Measurements from ENCODE around the gene USP44. TPM values are rescaled to one million over a fixed set of nuclear protein-coding genes. Genes with fewer than 3 reads are reported as not detected.

USP44 gene
- 1 to 10 TPM; 3.7 to 8.2 (median 3.9) TPM for total RNA-seq

GRCh38 chr12:95551305-95551704 is at the start of gene USP44:
Gene USP44, minus strand, starts transcription at chr12:95551476. Its CDS starts 17,220 bp downstream, at chr12:95534256.
- no peak for DNase-seq (ENCODE audit: low spot score in 2 of 2)
- Histone ChIP-seq H3K4me1 (no peaks in the 10 kb centered on the region), H3K4me3 (no peak within 1 kb of the TSS), H3K27me3 (no peaks in the 10 kb centered on the region), H3K27ac (no peak within 1 kb of the TSS), H3K36me3 (no peaks in the 10 kb centered on the region), H3K9me3 (no peaks in the 10 kb centered on the region)
- intact Hi-C loops (cut with DNase I; ENCODE audit: low total_unique reads): no loop called here
- TF ChIP-seq POLR2A (IDR thresholded peaks at IDR 0.05) (no peak), POLR2AphosphoS5 (IDR thresholded peaks at IDR 0.05) (no peak)
- TF ChIP-seq, protein P1, sequence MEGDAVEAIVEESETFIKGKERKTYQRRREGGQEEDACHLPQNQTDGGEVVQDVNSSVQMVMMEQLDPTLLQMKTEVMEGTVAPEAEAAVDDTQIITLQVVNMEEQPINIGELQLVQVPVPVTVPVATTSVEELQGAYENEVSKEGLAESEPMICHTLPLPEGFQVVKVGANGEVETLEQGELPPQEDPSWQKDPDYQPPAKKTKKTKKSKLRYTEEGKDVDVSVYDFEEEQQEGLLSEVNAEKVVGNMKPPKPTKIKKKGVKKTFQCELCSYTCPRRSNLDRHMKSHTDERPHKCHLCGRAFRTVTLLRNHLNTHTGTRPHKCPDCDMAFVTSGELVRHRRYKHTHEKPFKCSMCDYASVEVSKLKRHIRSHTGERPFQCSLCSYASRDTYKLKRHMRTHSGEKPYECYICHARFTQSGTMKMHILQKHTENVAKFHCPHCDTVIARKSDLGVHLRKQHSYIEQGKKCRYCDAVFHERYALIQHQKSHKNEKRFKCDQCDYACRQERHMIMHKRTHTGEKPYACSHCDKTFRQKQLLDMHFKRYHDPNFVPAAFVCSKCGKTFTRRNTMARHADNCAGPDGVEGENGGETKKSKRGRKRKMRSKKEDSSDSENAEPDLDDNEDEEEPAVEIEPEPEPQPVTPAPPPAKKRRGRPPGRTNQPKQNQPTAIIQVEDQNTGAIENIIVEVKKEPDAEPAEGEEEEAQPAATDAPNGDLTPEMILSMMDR (IDR thresholded peaks at IDR 0.05): no peak

GRCh38 chr12:95600567-95600966 is 49.3 kb upstream of the USP44 start:
- H3K27me3 ChIP-seq: no peaks in the 10 kb centered on the region
- H3K27ac ChIP-seq: no peak overlapping the region
- H3K4me1 ChIP-seq: no peaks in the 10 kb centered on the region
- no peak overlapping the region for H3K4me3 ChIP-seq
- H3K9me3 ChIP-seq: no peaks in the 10 kb centered on the region
- H3K36me3 ChIP-seq: no peaks in the 10 kb centered on the region
- DNase-seq (ENCODE audit: low spot score in 2 of 2): no peak
- TF ChIP-seq POLR2A (IDR thresholded peaks at IDR 0.05): no peak
- TF ChIP-seq, protein P1 (IDR thresholded peaks at IDR 0.05): no peak
- TF ChIP-seq POLR2AphosphoS5 (IDR thresholded peaks at IDR 0.05): no peak
- intact Hi-C loops (cut with DNase I; ENCODE audit: low total_unique reads): no loop called here

DNA sequence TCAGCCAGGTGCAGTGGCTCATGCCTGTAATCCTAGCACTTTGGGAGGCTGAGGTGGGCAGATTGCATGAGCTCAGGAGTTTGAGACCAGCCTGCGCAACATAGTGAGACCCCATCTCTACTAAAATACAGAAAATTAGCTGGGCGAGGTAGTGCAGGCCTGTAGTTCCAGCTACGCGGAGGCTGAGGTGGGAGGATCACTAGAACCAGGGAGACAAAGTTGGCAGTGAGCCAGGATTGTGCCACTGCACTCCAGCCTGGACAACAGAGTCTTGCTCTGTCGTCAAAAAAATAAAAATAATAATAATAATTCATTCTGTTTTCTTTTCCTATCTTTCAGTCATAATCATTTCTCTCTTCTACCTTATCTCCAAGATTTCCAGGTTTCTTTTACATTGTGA is 48.6 kb upstream of the USP44 start:
- H3K27ac ChIP-seq: no peak overlapping the region
- H3K4me1 ChIP-seq: no peaks in the 10 kb centered on the region
- no peaks in the 10 kb centered on the region for H3K9me3 ChIP-seq
- intact Hi-C loops (cut with DNase I; ENCODE audit: low total_unique reads): loop anchor here (5.0 kb wide), 1 partner anchor 863 kb away; no protein-coding TSS in a partner anchor
- no peaks in the 10 kb centered on the region for H3K27me3 ChIP-seq
- no peak for DNase-seq (ENCODE audit: low spot score in 2 of 2)
- H3K36me3 ChIP-seq: no peaks in the 10 kb centered on the region
- no peak overlapping the region for H3K4me3 ChIP-seq
- TF ChIP-seq POLR2A (IDR thresholded peaks at IDR 0.05) (no peak), POLR2AphosphoS5 (IDR thresholded peaks at IDR 0.05) (no peak)
- TF ChIP-seq, protein P1 (IDR thresholded peaks at IDR 0.05): no peak

- Histone ChIP-seq H3K9me3 (no peaks in the 10 kb centered on the region), H3K4me1 (no peaks in the 10 kb centered on the region), H3K4me3 (no peak overlapping the region), H3K27ac (no peak overlapping the region), H3K27me3 (no peaks in the 10 kb centered on the region), H3K36me3 (no peaks in the 10 kb centered on the region)
- DNase-seq (ENCODE audit: low spot score in 2 of 2): no peak
- TF ChIP-seq POLR2AphosphoS5 (IDR thresholded peaks at IDR 0.05) (no peak), POLR2A (IDR thresholded peaks at IDR 0.05) (no peak)
- TF ChIP-seq, protein P1 (IDR thresholded peaks at IDR 0.05): no peak
- intact Hi-C loops (cut with DNase I; ENCODE audit: low total_unique reads): no loop called here
Measured at GRCh38 chr12:95594136-95594535, 42.9 kb upstream of the USP44 start.

DNA sequence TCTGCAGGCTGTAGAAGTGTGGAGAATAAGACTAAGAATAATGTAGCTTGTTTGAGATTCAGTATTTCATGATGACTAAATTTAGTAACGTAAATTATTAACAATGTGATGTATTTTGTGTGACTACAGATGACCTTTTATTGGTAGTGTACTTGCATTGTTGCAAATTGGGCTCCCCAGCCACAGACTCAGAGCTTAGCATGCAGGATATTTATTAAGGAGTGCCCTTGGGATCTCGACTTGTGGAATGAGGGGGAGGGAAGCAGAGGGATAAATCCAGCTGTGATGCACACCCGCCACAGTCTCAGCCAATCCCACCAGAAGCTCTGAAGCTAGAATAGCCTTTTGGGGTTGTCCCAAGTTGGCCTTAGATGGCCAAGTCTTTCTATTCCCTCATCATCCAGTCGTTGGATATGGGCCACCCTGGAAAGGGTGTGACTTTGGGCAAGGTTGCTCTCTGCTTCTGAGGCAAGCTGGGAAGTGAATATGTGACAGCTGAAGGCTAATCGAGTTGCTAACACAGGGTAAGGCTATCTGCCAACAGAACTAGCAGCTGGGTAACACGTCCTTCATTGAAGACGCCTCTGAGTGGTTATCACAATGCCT is 42.1 kb upstream of the USP44 start:
- Histone ChIP-seq H3K4me3 (no peak overlapping the region), H3K27me3 (no peaks in the 10 kb centered on the region), H3K9me3 (no peaks in the 10 kb centered on the region), H3K4me1 (no peaks in the 10 kb centered on the region), H3K27ac (no peak overlapping the region), H3K36me3 (no peaks in the 10 kb centered on the region)
- DNase-seq (ENCODE audit: low spot score in 2 of 2): no peak
- intact Hi-C loops (cut with DNase I; ENCODE audit: low total_unique reads): no loop called here
- TF ChIP-seq POLR2A (IDR thresholded peaks at IDR 0.05) (no peak), POLR2AphosphoS5 (IDR thresholded peaks at IDR 0.05) (no peak)
- TF ChIP-seq, protein P1 (IDR thresholded peaks at IDR 0.05): no peak

Data from breast epithelium (tissue), 4 donors.